Measurements from ENCODE around the gene XXYLT1.
A peak's percentile ranks its signal among the peaks of the same experiment; 100 is the strongest.

XXYLT1 gene

DNA sequence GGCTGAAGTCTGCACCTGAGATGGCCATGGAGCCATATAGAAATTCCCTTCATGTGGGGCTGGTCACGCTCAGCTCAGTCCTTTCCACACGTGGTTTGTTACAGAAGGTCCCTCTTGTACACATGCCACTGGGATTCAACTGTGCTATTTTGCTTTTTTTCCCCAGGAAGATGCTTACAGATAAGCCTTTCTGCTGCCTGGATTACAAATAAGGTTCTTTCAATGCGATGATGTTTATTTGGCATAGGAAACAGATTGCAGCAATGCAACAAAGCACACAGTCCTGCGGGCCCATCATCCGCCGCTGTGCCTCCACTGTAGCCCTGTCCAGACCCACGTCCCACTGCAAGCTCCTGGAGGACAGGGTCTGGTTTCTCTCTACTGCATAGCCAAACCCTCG lies 124.8 kb downstream of the XXYLT1 start:
- Mint-ChIP-seq H3K36me3 (no peaks in the 10 kb centered on the region), H3K27ac (no peak overlapping the region), H3K9me3 (peaks cover 3% of the 10 kb centered on the region), H3K4me1 (peaks cover 20% of the 10 kb centered on the region), H3K4me3 (no peak overlapping the region)
- ATAC-seq (no peak), DNase-seq (ENCODE audit: low spot score in 2 of 2) (no peak)

DNA sequence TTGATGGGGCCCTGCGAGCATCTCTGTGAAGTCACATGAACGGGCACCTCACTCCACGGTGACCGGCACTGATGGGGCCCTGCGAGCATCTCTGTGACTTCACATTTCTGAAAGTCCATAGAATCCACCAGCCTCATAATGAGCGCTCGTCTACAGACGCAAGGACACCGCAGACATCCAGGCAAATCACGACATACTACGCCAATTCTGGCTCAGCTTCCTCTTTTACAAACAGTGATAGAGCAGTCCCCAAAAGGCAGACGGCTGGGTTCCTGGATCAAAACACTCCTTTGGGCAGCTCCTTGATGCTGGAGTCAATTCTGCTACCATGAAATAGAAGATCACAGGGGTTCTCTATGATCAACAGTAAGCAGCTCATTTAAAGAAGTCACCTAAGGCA lies 125.4 kb downstream of the XXYLT1 start:
- Mint-ChIP-seq H3K36me3 (no peaks in the 10 kb centered on the region), H3K9me3 (peaks cover 3% of the 10 kb centered on the region), H3K4me3 (no peak overlapping the region), H3K4me1 (peaks cover 15% of the 10 kb centered on the region), H3K27ac (no peak overlapping the region)
- DNase-seq (ENCODE audit: low spot score in 2 of 2) (no peak), ATAC-seq (no peak)

DNA sequence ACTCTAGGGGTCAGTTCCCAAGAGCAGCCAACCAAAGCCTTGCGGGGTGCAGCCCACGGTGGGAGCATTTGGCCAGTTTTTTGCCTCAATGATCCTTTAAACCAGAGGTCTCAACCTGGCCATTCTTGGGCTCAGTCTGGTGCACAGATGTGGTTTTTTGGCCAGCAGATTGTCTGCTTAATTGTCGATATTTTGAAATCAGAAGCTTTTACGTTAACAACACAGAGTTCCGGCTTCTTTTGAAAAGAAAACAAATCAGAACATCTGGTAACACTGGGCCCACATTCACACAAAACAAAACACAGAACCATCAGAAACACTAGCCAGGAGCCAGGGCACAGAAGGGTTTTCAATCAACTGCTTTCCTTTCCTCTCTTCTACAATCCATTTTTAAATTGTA lies 127.7 kb downstream of the XXYLT1 start:
- H3K36me3 Mint-ChIP-seq = no peaks in the 10 kb centered on the region
- H3K4me3 Mint-ChIP-seq = no peak overlapping the region
- H3K4me1 Mint-ChIP-seq = peaks cover 8% of the 10 kb centered on the region
- DNase-seq (ENCODE audit: low spot score in 2 of 2) = no peak
- H3K27ac Mint-ChIP-seq = no peak overlapping the region
- ATAC-seq = no peak
- H3K9me3 Mint-ChIP-seq = peaks cover 7% of the 10 kb centered on the region

DNA sequence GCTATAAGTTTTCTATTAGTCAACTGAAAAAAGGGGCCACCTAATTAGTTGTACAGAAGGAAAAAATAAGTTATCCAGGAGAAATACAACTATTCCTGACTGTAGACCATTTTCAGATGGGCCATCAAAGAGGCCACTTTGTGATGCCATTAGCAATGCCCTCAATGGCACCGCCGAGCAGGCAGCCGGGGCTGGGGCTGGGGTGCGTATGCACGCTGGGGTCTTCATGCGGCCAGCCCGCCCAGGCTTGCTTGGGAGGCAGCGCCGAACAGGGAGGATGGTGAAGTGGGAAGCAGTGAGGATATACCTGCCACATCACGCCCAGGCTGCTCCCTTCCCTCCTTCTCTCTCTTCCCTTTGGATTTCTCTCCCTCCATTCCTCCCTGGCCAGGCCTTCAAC lies 128.4 kb downstream of the XXYLT1 start:
- Mint-ChIP-seq H3K9me3 (peaks cover 7% of the 10 kb centered on the region), H3K27ac (no peak overlapping the region), H3K36me3 (no peaks in the 10 kb centered on the region), H3K4me1 (peaks cover 1% of the 10 kb centered on the region), H3K4me3 (no peak overlapping the region)
- ATAC-seq (no peak), DNase-seq (ENCODE audit: low spot score in 2 of 2) (no peak)

DNA sequence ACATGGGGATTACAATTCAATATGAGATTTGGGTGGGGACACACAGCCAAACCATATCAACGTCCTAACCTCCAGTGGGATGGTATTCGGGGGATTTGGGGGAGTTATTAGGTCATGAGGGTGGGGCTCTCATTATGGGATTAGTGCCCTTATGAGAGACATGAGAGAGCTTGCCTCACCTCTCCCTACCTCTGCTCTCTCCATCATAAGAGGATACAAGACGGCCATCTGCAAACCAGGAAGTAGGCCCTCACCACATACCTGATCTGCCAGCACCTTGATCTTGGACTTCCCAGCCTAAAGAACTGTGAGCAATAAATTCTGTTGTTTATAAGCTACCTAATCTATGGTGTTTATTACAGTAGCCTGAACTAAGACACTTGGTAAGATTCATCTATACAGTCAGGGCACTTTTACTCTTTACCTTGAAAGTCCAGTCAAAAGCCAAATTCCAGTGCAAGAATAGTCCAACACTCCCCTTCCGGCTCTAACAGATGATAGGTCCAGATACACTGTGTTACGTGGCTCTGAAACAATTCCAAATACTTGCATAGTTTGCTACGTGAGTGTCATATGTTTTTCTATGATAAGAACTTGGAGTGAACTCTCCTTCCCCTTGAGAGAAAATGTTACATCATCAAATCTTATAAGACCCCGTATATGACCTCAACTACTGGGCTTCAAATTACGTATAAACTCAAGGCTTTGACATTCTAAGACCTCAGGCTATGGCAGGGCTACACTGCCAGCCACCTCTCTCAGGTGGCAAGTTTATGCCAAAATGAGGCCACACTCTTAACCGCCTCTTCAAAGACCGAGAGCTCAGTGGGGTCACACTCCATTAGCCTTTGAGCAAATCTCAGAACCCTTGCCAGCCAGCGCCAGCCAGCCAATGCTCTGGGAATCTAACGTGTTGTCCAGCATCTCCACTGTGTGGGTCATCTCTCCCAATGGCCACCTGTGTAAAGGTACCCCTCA lies 129.9 kb downstream of the XXYLT1 start:
- no peak overlapping the region for H3K27ac Mint-ChIP-seq
- no peak overlapping the region for H3K4me3 Mint-ChIP-seq
- H3K4me1 Mint-ChIP-seq = no peaks in the 10 kb centered on the region
- no peaks in the 10 kb centered on the region for H3K36me3 Mint-ChIP-seq
- DNase-seq (ENCODE audit: low spot score in 2 of 2) (no peak), ATAC-seq (no peak)
- peaks cover 7% of the 10 kb centered on the region for H3K9me3 Mint-ChIP-seq

DNA sequence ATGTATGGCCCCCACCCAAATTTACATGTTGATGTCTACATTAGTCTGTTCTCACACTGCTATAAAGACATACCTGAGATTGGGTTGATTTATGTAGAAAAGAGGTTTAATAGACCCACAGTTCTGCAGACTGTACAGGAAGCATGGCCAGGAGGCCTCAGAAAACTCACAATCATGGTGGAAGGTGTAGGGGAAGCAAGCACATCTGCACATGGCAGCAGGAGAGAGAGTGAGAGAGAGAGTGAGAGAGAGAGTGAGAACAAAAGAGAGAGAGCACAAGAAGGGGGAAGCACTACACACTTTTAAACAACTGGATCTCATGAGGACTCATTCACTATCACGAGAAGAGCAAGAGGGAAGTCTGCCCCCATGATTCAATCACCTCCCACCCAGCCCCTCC lies 130.5 kb downstream of the XXYLT1 start:
- no peaks in the 10 kb centered on the region for H3K36me3 Mint-ChIP-seq
- no peaks in the 10 kb centered on the region for H3K4me1 Mint-ChIP-seq
- DNase-seq (ENCODE audit: low spot score in 2 of 2) (no peak), ATAC-seq (no peak)
- H3K27ac Mint-ChIP-seq = no peak overlapping the region
- no peak overlapping the region for H3K4me3 Mint-ChIP-seq
- peaks cover 7% of the 10 kb centered on the region for H3K9me3 Mint-ChIP-seq

DNA sequence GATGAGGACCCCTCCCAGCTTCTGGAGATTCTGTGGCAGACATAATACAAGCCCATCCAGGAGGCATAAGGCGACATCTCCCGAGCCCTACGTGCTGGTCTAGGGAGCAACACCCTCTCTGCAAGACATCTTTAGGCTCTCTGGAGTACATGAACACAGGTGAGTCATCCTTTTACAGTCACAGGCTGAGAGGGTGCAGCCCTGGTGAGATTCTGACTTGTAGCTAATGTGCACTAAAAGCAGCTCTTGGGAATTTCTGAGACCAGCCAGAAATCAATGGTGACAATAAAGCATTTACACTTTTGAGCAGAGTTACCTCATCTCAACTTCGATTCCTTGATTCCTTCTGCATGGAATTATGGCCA lies 131.1 kb downstream of the XXYLT1 start:
- Mint-ChIP-seq H3K4me3 (no peak overlapping the region), H3K36me3 (no peaks in the 10 kb centered on the region), H3K9me3 (peaks cover 7% of the 10 kb centered on the region), H3K4me1 (no peaks in the 10 kb centered on the region), H3K27ac (no peak overlapping the region)
- DNase-seq (ENCODE audit: low spot score in 2 of 2) = no peak
- peak; percentile 52 for ATAC-seq

DNA sequence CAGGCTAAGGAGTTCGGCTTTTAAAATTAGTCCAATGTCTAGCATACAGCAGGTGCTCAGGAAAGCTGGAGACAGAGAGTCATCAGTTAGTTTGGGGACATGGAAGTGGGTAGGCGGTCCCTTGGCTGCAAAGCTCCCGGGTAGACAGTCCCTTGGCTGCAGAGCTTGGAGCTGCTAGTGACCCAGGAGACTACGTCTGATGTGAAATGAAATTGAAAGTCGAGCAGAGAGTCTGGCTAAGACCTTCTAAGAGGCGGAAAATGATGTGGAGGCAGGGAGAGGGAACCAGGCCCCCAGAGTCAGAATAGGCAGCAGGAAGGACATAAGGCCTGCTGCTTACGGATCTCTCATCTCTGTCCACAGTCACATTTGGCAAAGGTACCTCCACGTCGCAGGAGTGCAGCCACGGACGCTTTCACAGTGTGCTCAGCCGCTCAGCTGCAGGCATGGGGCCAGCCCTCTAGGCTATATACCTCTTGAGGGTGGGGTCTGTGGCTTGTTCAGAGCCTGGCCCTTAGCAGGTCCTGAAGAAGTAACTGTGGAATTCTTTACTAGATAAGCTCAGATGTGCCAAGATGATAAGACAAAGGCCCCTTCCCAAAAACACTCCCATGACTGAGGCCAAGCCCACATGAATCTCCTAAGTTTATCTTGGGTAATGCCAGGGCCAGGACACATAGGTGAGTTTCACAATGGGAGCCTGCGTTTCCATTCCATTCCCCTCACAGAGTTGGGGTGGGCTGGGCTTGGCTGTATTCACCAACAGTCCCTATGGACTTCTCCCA lies 131.7 kb downstream of the XXYLT1 start:
- Mint-ChIP-seq H3K4me3 (no peak overlapping the region), H3K27ac (no peak overlapping the region), H3K9me3 (peaks cover 7% of the 10 kb centered on the region), H3K36me3 (no peaks in the 10 kb centered on the region), H3K4me1 (no peaks in the 10 kb centered on the region)
- DNase-seq (ENCODE audit: low spot score in 2 of 2) = no peak
- no peak for ATAC-seq

DNA sequence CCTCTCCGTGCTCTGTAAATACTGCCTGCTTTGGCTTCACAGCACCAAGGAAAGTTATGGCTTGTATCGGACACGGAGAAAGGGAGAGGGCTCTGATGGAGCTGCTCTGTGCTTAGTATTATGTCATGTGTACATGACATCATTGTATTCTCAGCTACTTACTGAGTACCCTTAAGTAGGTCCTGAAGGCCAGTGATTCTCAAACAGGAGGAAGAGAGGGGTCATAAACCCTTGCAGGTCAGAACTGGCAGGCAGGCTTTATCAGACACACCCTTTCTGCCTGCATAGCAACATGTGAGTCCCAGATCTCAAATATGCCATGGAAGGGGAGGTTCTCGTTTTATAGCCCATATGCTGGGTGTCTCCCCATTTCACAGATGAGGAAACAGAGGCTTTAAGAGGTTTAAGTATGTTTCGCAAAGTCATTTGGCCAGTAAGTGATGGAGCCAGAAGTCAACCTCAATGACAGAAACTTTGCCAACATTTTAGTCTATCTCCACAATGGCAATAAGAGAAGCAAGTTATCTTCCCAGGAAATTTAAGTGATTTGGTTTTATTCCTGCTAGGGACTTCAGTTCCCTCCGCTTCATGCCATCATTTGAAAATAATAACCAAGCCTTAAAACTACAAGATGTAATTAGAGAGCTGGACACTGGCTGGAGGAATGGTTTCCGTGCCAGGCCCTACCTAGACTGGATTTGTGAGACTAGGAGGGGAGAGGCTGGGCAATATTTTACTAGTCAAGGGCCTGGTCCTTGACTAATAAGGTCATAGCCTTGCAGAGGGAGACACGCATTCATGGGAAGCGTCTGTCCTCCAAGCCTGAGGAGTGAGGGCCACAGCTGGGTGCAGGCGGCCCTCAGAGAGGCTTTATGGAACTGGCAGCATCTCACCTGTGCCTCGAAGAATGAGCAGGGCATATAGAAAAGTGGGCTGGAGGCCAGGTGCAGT lies 133.0 kb downstream of the XXYLT1 start:
- Mint-ChIP-seq H3K36me3 (no peaks in the 10 kb centered on the region), H3K4me3 (no peak overlapping the region), H3K9me3 (peaks cover 7% of the 10 kb centered on the region), H3K27ac (no peak overlapping the region), H3K4me1 (peaks cover 9% of the 10 kb centered on the region)
- ATAC-seq (no peak), DNase-seq (ENCODE audit: low spot score in 2 of 2) (no peak)

DNA sequence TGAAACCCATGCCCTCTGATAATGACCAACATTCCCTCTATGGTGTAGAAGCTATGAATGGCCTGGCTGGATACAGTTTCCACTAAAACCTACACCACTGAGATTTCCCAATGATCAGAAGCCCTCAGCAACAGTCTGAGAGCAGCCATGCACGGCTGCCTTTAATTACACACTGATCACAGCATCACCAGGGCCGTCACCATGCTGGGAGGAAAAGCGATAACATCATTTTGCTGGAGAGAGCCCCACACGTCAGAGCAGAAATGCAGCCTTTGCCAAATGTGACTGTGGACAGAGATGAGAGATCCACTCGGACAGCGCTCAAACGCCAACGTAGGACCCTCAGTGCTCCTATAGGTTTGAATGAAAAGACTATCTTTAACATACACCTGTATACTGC lies 135.0 kb downstream of the XXYLT1 start:
- no peak overlapping the region for H3K4me3 Mint-ChIP-seq
- no peak for ATAC-seq
- peaks cover 4% of the 10 kb centered on the region for H3K9me3 Mint-ChIP-seq
- H3K27ac Mint-ChIP-seq = peak overlapping the region; percentile 32
- H3K4me1 Mint-ChIP-seq = peaks cover 21% of the 10 kb centered on the region
- DNase-seq (ENCODE audit: low spot score in 2 of 2) = no peak
- H3K36me3 Mint-ChIP-seq = no peaks in the 10 kb centered on the region

DNA sequence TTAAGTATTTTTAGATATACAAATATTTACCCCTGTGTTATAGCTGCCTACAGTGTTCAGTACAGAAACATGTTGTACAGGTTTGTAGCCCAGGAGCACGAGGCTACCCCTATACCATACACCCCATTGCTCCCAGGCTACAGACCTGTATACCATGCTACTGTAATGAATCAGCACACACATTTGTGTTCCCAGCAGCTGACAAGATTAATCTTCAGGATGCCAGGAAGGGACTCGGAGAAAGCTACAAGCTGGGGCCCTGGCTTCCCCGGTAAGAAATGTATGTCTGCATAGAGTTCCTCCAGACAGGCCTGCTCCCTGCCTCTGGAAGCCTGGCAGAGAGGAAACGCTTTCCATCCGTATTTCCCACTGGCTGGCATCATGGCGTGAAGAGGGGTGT lies 136.5 kb downstream of the XXYLT1 start:
- DNase-seq (ENCODE audit: low spot score in 2 of 2) = no peak
- Mint-ChIP-seq H3K9me3 (no peaks in the 10 kb centered on the region), H3K27ac (peak overlapping the region; percentile 32), H3K4me3 (no peak overlapping the region), H3K4me1 (peaks cover 36% of the 10 kb centered on the region), H3K36me3 (peaks cover 3% of the 10 kb centered on the region)
- ATAC-seq = no peak

DNA sequence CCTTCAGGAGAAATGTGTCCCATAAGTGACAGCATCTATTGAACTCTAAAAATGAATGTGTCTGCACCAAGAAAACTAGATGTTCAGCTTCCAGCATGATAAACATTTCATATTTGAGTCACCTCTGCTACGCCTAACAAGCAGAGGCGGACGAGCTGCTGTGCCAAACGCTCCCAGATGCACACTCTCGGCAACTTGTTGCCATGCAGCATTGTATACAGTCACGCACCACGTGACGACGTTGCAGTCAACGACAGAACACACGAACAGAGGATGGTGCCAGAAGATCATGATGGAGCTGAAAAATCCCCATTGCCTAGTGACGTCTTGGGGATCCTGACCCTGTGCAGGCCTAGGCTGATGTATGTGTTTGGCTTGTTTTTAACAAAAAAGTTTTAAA lies 137.5 kb downstream of the XXYLT1 start:
- DNase-seq (ENCODE audit: low spot score in 2 of 2) (peak in 1 of 2 donors; percentile 59), ATAC-seq (peak; percentile 88)
- Mint-ChIP-seq H3K27ac (peak overlapping the region; percentile 38), H3K4me3 (peak overlapping the region; percentile 37), H3K4me1 (peaks cover 44% of the 10 kb centered on the region), H3K9me3 (no peaks in the 10 kb centered on the region), H3K36me3 (peaks cover 5% of the 10 kb centered on the region)

DNA sequence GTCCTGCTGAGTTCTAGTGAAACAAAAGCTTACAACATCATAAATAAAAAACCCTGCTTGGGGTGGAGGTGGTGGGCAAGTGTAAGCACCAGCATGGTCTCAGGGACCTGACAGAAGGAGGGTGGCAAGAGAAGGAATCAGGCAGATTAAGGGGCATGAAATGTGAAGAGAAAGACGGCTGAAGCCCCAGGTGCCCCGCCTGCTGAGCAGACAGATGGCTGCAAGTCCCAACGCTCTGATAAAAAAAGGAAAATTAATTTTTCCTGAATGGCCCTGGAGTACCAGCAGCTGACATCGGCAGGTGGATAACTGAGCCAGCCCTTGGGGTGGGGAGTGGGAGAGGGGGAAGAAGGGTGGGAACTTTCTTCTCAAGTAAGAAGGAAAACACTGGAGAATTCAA lies 137.9 kb downstream of the XXYLT1 start:
- ATAC-seq = no peak
- peaks cover 5% of the 10 kb centered on the region for H3K36me3 Mint-ChIP-seq
- H3K27ac Mint-ChIP-seq = peak overlapping the region; percentile 38
- H3K4me1 Mint-ChIP-seq = peaks cover 49% of the 10 kb centered on the region
- no peak for DNase-seq (ENCODE audit: low spot score in 2 of 2)
- H3K9me3 Mint-ChIP-seq = no peaks in the 10 kb centered on the region
- peak overlapping the region; percentile 37 for H3K4me3 Mint-ChIP-seq

DNA sequence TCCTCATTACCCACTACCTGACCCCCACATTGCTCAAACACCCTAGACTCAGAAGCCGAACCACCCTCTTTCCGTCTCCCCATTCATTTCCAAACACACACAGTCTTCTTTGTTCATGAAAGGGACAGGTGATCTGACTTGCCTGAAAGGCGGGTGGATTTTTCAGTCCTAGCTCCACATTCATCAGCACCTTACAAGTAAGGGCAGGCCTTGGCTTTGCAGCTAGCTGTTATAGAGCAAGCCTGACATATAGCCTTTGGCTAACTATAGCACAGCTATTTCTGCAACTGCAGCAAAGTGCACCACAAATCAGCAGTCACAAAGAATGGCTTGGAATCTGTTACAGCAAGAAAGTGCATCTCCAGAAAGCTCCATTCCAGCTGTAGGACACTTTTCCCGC lies 139.8 kb downstream of the XXYLT1 start:
- Mint-ChIP-seq H3K9me3 (no peaks in the 10 kb centered on the region), H3K27ac (no peak overlapping the region), H3K36me3 (peaks cover 11% of the 10 kb centered on the region), H3K4me1 (peaks cover 50% of the 10 kb centered on the region), H3K4me3 (no peak overlapping the region)
- ATAC-seq (no peak), DNase-seq (ENCODE audit: low spot score in 2 of 2) (no peak)
